Measurements from ENCODE around the gene PSME4.
"Not testable (repeated sequence)": the region's sequence is repeated elsewhere in the genome, so short reads cannot be mapped to it uniquely, and the experiment has no call there.

PSME4 gene

DNA sequence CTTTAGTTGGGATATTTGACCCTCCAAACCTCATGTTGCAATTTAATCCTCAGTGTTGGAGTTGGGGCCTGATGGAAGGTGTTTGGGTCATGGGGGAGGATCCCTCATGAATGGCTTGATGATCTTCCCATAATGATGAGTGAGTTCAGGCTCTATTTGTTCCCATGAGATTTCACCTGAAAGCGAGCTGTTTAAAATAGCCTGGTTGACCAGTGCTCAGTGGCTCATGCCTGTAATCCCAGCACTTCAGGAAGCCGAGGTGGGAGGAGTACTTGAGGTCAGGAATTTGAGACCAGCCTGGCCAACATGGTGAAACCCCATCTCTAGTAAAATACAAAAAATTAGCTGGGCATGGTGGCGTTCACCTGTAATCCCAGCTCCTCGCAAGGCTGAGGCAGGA, 14.9 kb upstream of the PSME4 start:
- no peak overlapping the region for H3K27ac Mint-ChIP-seq
- H3K27me3 Mint-ChIP-seq (ENCODE audit: low read depth) = no peaks in the 10 kb centered on the region

DNA sequence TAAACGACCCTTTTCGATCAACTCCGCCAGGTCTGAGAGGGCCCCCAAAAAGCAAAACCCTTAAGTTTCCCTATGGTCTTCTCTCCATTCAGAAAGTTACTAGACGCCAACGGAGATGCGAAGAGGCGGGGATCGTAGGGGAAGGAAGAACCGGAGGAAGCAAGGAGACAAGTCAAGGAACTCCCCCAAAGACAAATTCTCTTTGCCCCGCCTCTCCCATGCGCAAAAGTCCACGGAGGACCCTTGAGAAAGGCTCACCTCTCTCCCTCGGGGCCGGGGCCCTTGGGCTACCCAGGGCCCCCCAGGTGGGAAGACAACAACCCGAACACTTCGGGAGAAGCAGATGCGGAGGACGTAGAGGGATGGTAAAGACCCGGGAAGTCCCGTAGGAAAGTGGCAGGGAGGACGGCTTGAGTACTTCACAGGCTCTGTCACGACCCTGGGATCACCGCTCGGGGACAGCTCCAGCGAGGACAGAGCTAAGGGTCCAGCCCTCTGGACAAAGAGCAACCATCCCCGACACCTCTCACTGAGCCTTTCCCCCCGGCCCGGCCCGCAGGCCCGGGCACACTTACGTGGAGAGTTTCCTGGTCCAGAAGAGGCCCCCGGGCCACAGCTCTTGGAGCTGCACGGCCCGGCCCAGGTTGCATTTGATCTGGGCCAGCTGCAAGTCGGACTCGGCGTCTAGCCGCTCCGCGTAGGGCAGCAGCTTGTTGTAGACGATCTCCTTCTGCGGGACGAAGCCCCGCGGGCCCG, 647 bp downstream of the PSME4 start:
- Mint-ChIP-seq H3K9me3 (no peaks in the 10 kb centered on the region), H3K27ac (peak overlapping the region; percentile 83), H3K36me3 (ENCODE audit: low read depth) (peaks cover 28% of the 10 kb centered on the region), H3K4me3 (peak overlapping the region; percentile 89), H3K4me1 (ENCODE audit: low read depth) (peaks cover 30% of the 10 kb centered on the region), H3K27me3 (ENCODE audit: low read depth) (no peaks in the 10 kb centered on the region)

More for the DNA sequence above, 14.9 kb upstream of the PSME4 start:
- H3K4me1 Mint-ChIP-seq (ENCODE audit: low read depth) = peaks cover 9% of the 10 kb centered on the region
- peaks cover 3% of the 10 kb centered on the region for H3K9me3 Mint-ChIP-seq
- peaks cover 10% of the 10 kb centered on the region for H3K36me3 Mint-ChIP-seq (ENCODE audit: low read depth)
- no peak overlapping the region for H3K4me3 Mint-ChIP-seq

- H3K4me1 Mint-ChIP-seq (ENCODE audit: low read depth) = peaks cover 37% of the 10 kb centered on the region
- H3K36me3 Mint-ChIP-seq (ENCODE audit: low read depth) = peaks cover 23% of the 10 kb centered on the region
- H3K4me3 Mint-ChIP-seq = peak overlapping the region; percentile 89
- peak overlapping the region; percentile 83 for H3K27ac Mint-ChIP-seq
- H3K27me3 Mint-ChIP-seq (ENCODE audit: low read depth) = no peaks in the 10 kb centered on the region
- H3K9me3 Mint-ChIP-seq = no peaks in the 10 kb centered on the region
These were observed 1.4 kb downstream of the PSME4 start for GRCh38 chr2:53969285-53969967.

- peaks cover 10% of the 10 kb centered on the region for H3K36me3 Mint-ChIP-seq (ENCODE audit: low read depth)
- H3K27me3 Mint-ChIP-seq (ENCODE audit: low read depth) = no peaks in the 10 kb centered on the region
- no peak overlapping the region for H3K27ac Mint-ChIP-seq
- peaks cover 35% of the 10 kb centered on the region for H3K4me1 Mint-ChIP-seq (ENCODE audit: low read depth)
- H3K9me3 Mint-ChIP-seq = no peaks in the 10 kb centered on the region
- no peak overlapping the region for H3K4me3 Mint-ChIP-seq
These were observed 5.7 kb downstream of the PSME4 start for GRCh38 chr2:53964987-53965687.

DNA sequence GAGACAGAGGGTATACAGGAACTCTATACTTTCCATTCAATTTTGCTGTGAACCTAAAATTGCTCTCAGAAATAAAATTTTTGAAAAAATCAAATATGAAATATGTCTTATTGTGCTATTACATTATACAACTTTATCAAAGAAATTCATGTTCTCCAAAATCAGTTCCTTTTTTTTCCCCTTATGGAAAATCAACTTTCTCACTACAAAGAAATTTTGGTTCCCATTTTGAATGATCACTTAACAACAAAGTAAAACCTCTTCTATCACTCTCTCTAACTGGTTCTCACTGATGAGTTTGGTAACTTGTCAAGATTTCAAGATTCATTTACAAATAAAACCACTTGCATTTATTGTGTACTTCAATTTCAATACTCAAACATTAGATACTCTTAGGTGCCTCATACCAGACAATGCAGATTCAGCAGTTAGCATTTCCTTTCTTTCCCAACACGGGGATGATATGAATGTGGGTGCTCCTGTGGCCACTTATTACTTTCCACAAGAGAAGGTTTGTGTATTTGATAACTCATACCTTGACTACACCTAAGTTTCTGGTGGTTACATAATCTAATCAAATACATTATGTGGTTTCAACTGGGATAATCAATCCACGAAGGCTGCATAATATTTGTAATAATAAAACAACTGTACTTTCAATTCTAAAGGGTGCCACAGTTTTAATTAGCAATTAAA, 6.4 kb downstream of the PSME4 start:
- peaks cover 33% of the 10 kb centered on the region for H3K4me1 Mint-ChIP-seq (ENCODE audit: low read depth)
- no peaks in the 10 kb centered on the region for H3K27me3 Mint-ChIP-seq (ENCODE audit: low read depth)
- no peaks in the 10 kb centered on the region for H3K9me3 Mint-ChIP-seq
- H3K4me3 Mint-ChIP-seq = no peak overlapping the region
- H3K36me3 Mint-ChIP-seq (ENCODE audit: low read depth) = peaks cover 12% of the 10 kb centered on the region
- no peak overlapping the region for H3K27ac Mint-ChIP-seq

DNA sequence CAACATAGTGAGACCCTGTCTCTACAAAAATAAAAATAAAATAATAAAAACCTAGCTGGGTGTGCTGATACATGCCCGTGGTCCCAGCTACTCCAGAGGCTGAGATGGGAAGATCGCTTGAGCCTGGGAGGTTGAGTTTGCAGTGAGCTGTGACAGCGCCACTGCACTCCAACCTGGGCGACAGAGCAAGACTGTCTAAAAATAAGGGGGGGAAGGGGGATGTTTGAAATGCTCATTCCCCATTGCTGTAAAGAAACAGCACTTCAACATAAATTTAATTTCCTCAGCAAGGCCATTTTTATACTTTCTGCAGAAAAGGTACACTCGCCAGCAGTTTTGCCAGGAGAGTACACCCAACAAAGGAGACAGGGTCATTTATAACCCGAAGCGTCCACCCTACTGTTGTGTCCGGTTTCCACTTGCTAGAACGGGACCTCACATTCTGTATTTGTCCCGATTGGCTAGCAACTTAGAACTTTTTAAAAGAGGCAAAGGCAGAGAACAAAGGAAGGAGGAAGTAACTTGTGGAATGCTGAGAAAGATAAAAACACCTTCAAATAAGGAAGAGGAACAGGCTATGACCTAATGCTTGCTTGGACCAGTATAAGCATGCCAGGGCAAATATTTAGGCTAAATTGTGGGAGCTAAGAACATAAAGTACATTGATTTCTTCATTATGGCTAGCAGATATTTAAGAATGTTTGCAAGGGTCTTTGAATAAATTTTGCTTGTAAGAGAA, 9.1 kb downstream of the PSME4 start:
- H3K36me3 Mint-ChIP-seq (ENCODE audit: low read depth); H3K27ac Mint-ChIP-seq; H3K4me3 Mint-ChIP-seq; H3K9me3 Mint-ChIP-seq; H3K27me3 Mint-ChIP-seq (ENCODE audit: low read depth): not testable (repeated sequence)
- peaks cover 21% of the 10 kb centered on the region for H3K4me1 Mint-ChIP-seq (ENCODE audit: low read depth)

DNA sequence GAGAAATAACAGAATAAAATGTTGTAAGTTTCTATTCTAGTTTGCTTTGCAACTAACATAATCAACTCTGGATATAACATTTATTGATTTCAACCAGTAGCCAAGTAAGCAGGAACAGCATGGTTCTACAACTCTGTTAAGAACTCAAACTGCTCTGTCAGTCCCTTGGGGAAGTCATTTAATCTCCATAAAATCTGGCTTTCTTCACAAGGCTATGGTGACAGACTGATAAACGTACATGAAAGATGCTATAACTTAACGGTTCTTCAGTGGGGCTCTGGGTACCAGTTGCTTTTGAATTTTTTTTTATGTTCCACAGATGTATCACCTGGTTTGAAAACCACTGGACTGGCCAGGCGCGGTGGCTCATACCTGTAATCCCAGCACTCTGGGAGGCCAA, 10.3 kb downstream of the PSME4 start:
- H3K4me1 Mint-ChIP-seq (ENCODE audit: low read depth) = peaks cover 21% of the 10 kb centered on the region
- H3K27me3 Mint-ChIP-seq (ENCODE audit: low read depth) = no peaks in the 10 kb centered on the region
- no peak overlapping the region for H3K27ac Mint-ChIP-seq
- no peak overlapping the region for H3K4me3 Mint-ChIP-seq
- no peaks in the 10 kb centered on the region for H3K9me3 Mint-ChIP-seq
- peaks cover 10% of the 10 kb centered on the region for H3K36me3 Mint-ChIP-seq (ENCODE audit: low read depth)

DNA sequence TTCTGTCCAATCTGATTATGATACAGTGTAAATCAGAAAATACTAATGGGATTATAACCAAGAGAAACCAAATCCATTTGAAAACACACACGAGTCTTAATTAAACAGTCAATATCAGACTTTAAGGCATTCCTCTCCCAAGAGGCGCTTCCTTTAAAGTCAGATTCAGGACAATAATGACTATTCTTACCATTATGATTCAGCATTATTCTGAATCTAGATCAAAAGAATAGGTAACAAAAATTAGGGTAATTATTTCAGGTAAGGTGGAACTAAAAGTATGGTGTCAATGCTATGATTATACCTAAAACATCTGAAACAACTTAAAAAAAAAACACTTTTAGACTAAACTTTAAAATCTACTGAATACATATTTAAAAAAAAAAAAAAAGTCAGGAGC, 12.3 kb downstream of the PSME4 start:
- Mint-ChIP-seq H3K27ac (no peak overlapping the region), H3K36me3 (ENCODE audit: low read depth) (peaks cover 7% of the 10 kb centered on the region), H3K4me3 (no peak overlapping the region), H3K4me1 (ENCODE audit: low read depth) (peaks cover 12% of the 10 kb centered on the region), H3K9me3 (no peaks in the 10 kb centered on the region), H3K27me3 (ENCODE audit: low read depth) (no peaks in the 10 kb centered on the region)

GRCh38 chr2:53952519-53952918, 18.3 kb downstream of the PSME4 start:
- H3K4me3 Mint-ChIP-seq = no peak overlapping the region
- H3K36me3 Mint-ChIP-seq (ENCODE audit: low read depth) = peaks cover 7% of the 10 kb centered on the region
- H3K27me3 Mint-ChIP-seq (ENCODE audit: low read depth) = no peaks in the 10 kb centered on the region
- peaks cover 15% of the 10 kb centered on the region for H3K4me1 Mint-ChIP-seq (ENCODE audit: low read depth)
- H3K9me3 Mint-ChIP-seq = no peaks in the 10 kb centered on the region
- H3K27ac Mint-ChIP-seq = no peak overlapping the region

GRCh38 chr2:53949457-53949856, 21.3 kb downstream of the PSME4 start:
- no peaks in the 10 kb centered on the region for H3K9me3 Mint-ChIP-seq
- peaks cover 17% of the 10 kb centered on the region for H3K4me1 Mint-ChIP-seq (ENCODE audit: low read depth)
- no peak overlapping the region for H3K27ac Mint-ChIP-seq
- peaks cover 19% of the 10 kb centered on the region for H3K36me3 Mint-ChIP-seq (ENCODE audit: low read depth)
- H3K27me3 Mint-ChIP-seq (ENCODE audit: low read depth) = no peaks in the 10 kb centered on the region
- no peak overlapping the region for H3K4me3 Mint-ChIP-seq

GRCh38 chr2:53945538-53945937, 25.3 kb downstream of the PSME4 start:
- Mint-ChIP-seq H3K9me3 (no peaks in the 10 kb centered on the region), H3K4me1 (ENCODE audit: low read depth) (peaks cover 14% of the 10 kb centered on the region), H3K27ac (no peak overlapping the region), H3K27me3 (ENCODE audit: low read depth) (no peaks in the 10 kb centered on the region), H3K36me3 (ENCODE audit: low read depth) (peaks cover 28% of the 10 kb centered on the region), H3K4me3 (no peak overlapping the region)

DNA sequence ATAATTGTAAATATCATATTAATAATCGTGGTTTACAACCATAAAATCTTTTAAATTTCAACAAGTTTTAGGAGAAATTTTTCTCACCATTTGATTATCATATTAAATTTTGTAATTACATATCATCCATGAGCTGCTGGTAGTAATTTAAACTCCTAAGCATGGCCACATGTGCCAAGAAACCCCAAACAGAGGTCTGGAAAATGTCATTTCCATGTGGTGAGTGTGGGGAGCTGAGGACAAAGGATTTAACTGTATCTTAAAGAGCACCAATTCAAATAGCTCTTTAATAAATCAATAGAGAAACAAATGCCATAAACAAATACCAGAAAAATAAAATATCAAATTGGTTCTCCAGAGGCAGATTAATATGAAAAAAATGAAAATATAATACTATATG, 26.3 kb downstream of the PSME4 start:
- peaks cover 29% of the 10 kb centered on the region for H3K36me3 Mint-ChIP-seq (ENCODE audit: low read depth)
- H3K4me1 Mint-ChIP-seq (ENCODE audit: low read depth) = peaks cover 11% of the 10 kb centered on the region
- no peaks in the 10 kb centered on the region for H3K9me3 Mint-ChIP-seq

GRCh38 chr2:53942280-53942679, 28.5 kb downstream of the PSME4 start:
- Mint-ChIP-seq H3K27ac (no peak overlapping the region), H3K27me3 (ENCODE audit: low read depth) (no peaks in the 10 kb centered on the region), H3K4me1 (ENCODE audit: low read depth) (peaks cover 7% of the 10 kb centered on the region), H3K9me3 (no peaks in the 10 kb centered on the region), H3K36me3 (ENCODE audit: low read depth) (peaks cover 23% of the 10 kb centered on the region), H3K4me3 (no peak overlapping the region)

More for the DNA sequence above, 26.3 kb downstream of the PSME4 start:
- Mint-ChIP-seq H3K27ac (no peak overlapping the region), H3K4me3 (no peak overlapping the region), H3K27me3 (ENCODE audit: low read depth) (no peaks in the 10 kb centered on the region)

DNA sequence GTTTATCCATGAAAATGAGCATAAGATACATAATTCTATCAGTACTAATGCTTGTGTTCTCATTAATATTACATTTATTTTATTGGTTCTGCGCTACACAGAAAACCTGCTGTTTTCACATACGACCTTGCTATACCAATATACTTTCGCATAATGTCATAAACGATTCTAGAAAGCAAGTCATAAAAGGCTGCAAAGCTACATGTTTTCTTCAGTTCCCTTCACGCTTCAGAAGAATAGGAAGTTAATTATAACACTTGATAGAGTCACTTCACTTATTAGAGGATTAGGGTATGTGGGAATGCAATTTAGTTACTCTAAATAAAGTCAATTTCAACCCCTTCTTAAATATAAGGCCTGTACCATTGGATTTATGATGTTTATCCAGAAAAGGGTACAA, 29.0 kb downstream of the PSME4 start:
- no peak overlapping the region for H3K4me3 Mint-ChIP-seq
- H3K27me3 Mint-ChIP-seq (ENCODE audit: low read depth) = no peaks in the 10 kb centered on the region

More for the DNA sequence above, 29.0 kb downstream of the PSME4 start:
- Mint-ChIP-seq H3K36me3 (ENCODE audit: low read depth) (peaks cover 23% of the 10 kb centered on the region), H3K27ac (no peak overlapping the region), H3K4me1 (ENCODE audit: low read depth) (peaks cover 7% of the 10 kb centered on the region), H3K9me3 (no peaks in the 10 kb centered on the region)

Measured in T-helper 1 cell treated with Interleukin-12 subunit alpha and Interleukin-12 subunit beta and Interleukin-4 antibody, amounts not matched to agents 30 μg/mL and 1 μg/mL, for 36 hours (primary cell).